Measurements from ENCODE around the gene PPP6R1. TPM values are rescaled to one million over a fixed set of nuclear protein-coding genes. Genes with fewer than 3 reads are reported as not detected.

Gene PPP6R1
- total and polyA plus RNA-seq, 12 donors: 28.9 to 116 (median 74.9) TPM

DNA sequence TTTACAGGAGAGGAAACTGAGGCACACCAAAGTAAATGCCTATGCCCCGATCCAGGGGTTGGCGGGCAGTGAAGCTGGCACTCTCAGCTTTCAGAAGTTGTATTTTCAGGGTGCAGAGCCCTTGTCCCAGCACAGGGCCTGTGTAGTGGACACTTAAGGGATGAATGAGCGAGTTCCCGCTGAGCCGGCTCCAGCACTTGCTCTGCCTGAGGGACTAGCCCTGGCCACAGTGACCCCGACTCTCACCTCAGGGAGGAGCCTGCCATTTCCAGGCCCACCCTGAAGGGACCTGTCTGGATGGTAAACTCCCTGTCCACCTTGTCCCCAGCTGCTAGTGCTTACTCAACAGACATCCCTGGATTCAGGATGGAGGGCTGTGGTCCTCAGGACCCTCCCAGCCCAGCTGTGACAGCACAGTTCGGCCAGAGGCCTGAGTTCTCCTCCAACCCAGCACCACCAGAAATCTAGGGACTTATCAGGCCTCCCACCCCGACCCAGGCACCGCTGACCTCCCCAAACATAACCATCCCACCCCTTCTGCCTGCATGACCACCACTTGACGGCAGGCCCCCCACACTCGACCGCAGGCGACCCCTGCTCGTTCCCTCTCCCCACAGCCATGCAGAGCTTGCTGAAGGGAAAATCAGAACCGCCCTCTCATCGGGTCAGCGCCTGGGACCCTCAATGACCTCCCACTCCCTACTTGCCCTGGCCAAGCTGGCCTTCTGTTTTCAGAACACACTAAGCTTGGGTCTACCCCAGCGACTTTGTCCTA, 8.4 kb downstream of the PPP6R1 start:
- H3K9me3 ChIP-seq (replicated peaks in 1 of 3): no peaks in the 10 kb centered on the region
- H3K27ac ChIP-seq: peak overlapping the region in 1 of 5 donors; percentile 5
- peaks cover 20 to 70% of the 10 kb centered on the region in 2 donors for H3K4me1 ChIP-seq (replicated peaks in 1 of 2)
- H3K27me3 ChIP-seq: no peaks in the 10 kb centered on the region
- TF ChIP-seq POLR2A (IDR thresholded peaks at IDR 0.05): no peak
- TF ChIP-seq, protein P1, sequence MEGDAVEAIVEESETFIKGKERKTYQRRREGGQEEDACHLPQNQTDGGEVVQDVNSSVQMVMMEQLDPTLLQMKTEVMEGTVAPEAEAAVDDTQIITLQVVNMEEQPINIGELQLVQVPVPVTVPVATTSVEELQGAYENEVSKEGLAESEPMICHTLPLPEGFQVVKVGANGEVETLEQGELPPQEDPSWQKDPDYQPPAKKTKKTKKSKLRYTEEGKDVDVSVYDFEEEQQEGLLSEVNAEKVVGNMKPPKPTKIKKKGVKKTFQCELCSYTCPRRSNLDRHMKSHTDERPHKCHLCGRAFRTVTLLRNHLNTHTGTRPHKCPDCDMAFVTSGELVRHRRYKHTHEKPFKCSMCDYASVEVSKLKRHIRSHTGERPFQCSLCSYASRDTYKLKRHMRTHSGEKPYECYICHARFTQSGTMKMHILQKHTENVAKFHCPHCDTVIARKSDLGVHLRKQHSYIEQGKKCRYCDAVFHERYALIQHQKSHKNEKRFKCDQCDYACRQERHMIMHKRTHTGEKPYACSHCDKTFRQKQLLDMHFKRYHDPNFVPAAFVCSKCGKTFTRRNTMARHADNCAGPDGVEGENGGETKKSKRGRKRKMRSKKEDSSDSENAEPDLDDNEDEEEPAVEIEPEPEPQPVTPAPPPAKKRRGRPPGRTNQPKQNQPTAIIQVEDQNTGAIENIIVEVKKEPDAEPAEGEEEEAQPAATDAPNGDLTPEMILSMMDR (IDR thresholded peaks at IDR 0.05): no peak
- WGBS, 4 donors: 86 to 90% (median 88%) methylated on average over 4 to 18 of the region's 18 CpGs
- H3K4me3 ChIP-seq: no peak overlapping the region
- intact Hi-C loops (cut with DNase I): no loop called here
- H3K36me3 ChIP-seq (replicated peaks in 1 of 2): peaks cover 0 to 22% of the 10 kb centered on the region in 2 donors
- no peak for DNase-seq

DNA sequence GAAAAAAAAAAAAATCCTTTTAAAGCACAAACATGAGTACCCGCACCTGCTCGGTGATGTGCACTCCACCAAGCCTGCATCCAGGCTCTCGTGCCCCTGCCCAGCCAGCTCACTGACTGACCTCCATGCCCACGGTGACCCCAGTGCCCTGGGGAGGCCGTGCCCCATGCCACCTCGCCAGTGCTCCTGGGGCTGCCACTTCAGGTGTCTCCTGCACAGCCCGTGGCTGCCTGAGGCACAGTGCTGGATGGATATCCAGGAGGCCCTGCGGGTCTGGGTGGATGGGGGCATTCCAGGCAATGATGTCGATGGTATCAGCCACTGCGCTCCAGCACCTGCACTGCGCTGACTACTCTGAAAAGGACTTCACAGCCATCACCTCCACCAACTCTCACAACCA, 9.0 kb downstream of the PPP6R1 start:
- H3K36me3 ChIP-seq (replicated peaks in 1 of 2): peaks cover 0 to 28% of the 10 kb centered on the region in 2 donors
- peak in 1 of 7 donors; percentile 12 for DNase-seq
- WGBS, 4 donors: 86 to 95% (median 89%) methylated on average over 5 to 11 of the region's 11 CpGs
- no peaks in the 10 kb centered on the region for H3K27me3 ChIP-seq
- H3K4me3 ChIP-seq: no peak overlapping the region
- H3K4me1 ChIP-seq (replicated peaks in 1 of 2): peaks cover 16 to 64% of the 10 kb centered on the region in 2 donors
- intact Hi-C loops (cut with DNase I): no loop called here
- no peaks in the 10 kb centered on the region for H3K9me3 ChIP-seq (replicated peaks in 1 of 3)
- TF ChIP-seq, protein P1 (IDR thresholded peaks at IDR 0.05): no peak
- TF ChIP-seq POLR2A (IDR thresholded peaks at IDR 0.05): no peak
- H3K27ac ChIP-seq: no peak overlapping the region

DNA sequence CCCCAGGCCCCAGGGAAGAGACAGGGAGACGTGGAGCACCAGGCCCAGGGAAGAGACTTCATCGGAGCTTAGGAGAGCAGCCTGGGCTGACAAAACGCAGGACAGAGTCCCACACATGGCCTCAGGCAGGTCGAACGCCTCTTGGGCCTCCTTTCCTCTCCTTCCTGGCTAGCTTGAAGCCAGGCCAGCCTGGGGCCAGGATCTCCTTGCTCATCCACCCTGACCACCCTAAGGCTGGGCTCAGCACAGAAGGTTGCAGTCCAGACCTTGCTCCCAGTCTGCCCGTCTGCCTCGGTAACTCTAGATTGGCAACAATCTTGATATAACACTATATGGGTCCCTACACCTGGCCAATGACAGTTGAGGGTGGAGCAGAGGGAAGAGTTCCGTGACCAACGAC, 10.1 kb downstream of the PPP6R1 start:
- DNase-seq: no peak
- peaks cover 0 to 39% of the 10 kb centered on the region in 2 donors for H3K36me3 ChIP-seq (replicated peaks in 1 of 2)
- WGBS, 4 donors: 72 to 94% (median 79%) methylated on average over 6 to 9 of the region's 9 CpGs
- H3K27ac ChIP-seq: peak overlapping the region in 2 of 5 donors; percentile 9 to 66
- no peaks in the 10 kb centered on the region for H3K27me3 ChIP-seq
- no peak for TF ChIP-seq POLR2A (IDR thresholded peaks at IDR 0.05)
- TF ChIP-seq, protein P1 (IDR thresholded peaks at IDR 0.05): no peak
- H3K4me1 ChIP-seq (replicated peaks in 1 of 2): peaks cover 11 to 53% of the 10 kb centered on the region in 2 donors
- H3K9me3 ChIP-seq (replicated peaks in 1 of 3): no peaks in the 10 kb centered on the region
- no peak overlapping the region for H3K4me3 ChIP-seq
- intact Hi-C loops (cut with DNase I): no loop called here

DNA sequence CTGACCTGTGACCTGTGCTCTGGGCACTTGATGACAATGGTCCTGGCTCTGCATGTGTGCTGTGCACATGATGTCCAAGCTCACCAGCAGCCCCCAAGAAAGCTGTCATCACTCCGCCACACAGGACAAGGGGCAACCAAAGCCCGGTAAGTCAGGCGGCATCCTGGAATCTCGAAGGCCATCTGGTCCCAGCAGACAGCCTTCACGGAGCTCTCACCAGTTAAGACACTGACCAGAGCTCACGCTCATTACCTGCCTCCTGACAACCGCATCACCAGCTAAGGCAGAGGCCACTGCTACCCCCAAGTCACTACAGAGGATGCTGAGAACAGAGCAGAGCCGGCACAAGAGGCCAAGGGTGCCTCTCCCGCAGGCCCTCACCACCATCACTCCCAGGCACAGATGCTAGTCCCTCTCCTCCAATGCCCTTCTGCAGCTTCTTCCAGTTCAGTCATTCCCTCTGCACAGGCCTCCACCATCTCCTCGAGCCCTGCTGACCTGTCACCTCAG, 10.6 kb downstream of the PPP6R1 start:
- WGBS, 4 donors: 58 to 77% (median 59%) methylated on average over 6 to 10 of the region's 10 CpGs
- Histone ChIP-seq H3K9me3 (replicated peaks in 1 of 3) (no peaks in the 10 kb centered on the region), H3K4me3 (no peak overlapping the region), H3K27ac (peak overlapping the region in 2 of 5 donors; percentile 9 to 66), H3K36me3 (replicated peaks in 1 of 2) (peaks cover 0 to 44% of the 10 kb centered on the region in 2 donors), H3K4me1 (replicated peaks in 1 of 2) (peaks cover 11 to 49% of the 10 kb centered on the region in 2 donors), H3K27me3 (no peaks in the 10 kb centered on the region)
- TF ChIP-seq POLR2A (IDR thresholded peaks at IDR 0.05): no peak
- TF ChIP-seq, protein P1 (IDR thresholded peaks at IDR 0.05): no peak
- peak in 1 of 7 donors; percentile 76 for DNase-seq
- intact Hi-C loops (cut with DNase I): no loop called here
